Lung (tissue), 12 donors: Measurements from ENCODE around the gene PLD6. TPM values are rescaled to one million over a fixed set of nuclear protein-coding genes. Genes with fewer than 3 reads are reported as not detected.

Source experiments
- ATAC-seq: fragments of 200-7000 bp; cut with Tn5 transposase; one replicate; pipeline ENCODE4 v1.9.1; 2020; ENCODE audit warnings: moderate number of reproducible peaks; ENCODE audit not compliant: insufficient read depth, low FRiP score
- DNase-seq, 3 donors: peaks; one replicate each; pipeline ENCODE4 v3.0.0-alpha.2; 2013 to 2017
- H3K27ac ChIP-seq, 2 donors: one replicate each; pipeline ENCODE4 v1.5.1; 2013; ENCODE audit warnings: mild to moderate bottlenecking in 2 of 2, moderate library complexity in 2 of 2, control low read depth in 1 of 2, inconsistent platforms in 1 of 2, low read depth in 1 of 2, low read length in 1 of 2
- H3K27me3 ChIP-seq, 3 donors: one replicate each; pipeline ENCODE4 v1.5.1; 2013; ENCODE audit warnings: low read length in 2 of 3; ENCODE audit not compliant: control insufficient read depth in 3 of 3, insufficient read depth in 3 of 3
- H3K36me3 ChIP-seq, 4 donors: one replicate each; pipeline ENCODE4 v1.5.1; 2013; ENCODE audit warnings: low read length in 4 of 4, mild to moderate bottlenecking in 1 of 4, moderate library complexity in 1 of 4; ENCODE audit not compliant: control insufficient read depth in 4 of 4, insufficient read depth in 4 of 4
- H3K4me1 ChIP-seq, 5 donors: one replicate each; pipeline ENCODE4 v1.5.1; 2013; ENCODE audit warnings: low read length in 5 of 5, mild to moderate bottlenecking in 2 of 5, moderate library complexity in 1 of 5; ENCODE audit not compliant: control insufficient read depth in 5 of 5, insufficient read depth in 5 of 5
- H3K4me3 ChIP-seq: one replicate; pipeline ENCODE4 v1.5.1; 2013; ENCODE audit warnings: mild to moderate bottlenecking, control low read depth, moderate library complexity
- H3K9ac ChIP-seq, 2 donors: one replicate each; pipeline ENCODE4 v1.5.1; 2013; ENCODE audit warnings: low read length in 2 of 2, control low read depth in 1 of 2; ENCODE audit not compliant: insufficient read depth in 1 of 2
- H3K9me3 ChIP-seq, 4 donors: one replicate each; pipeline ENCODE4 v1.5.1; 2013; ENCODE audit warnings: low read length in 3 of 4, mild to moderate bottlenecking in 1 of 4, moderate library complexity in 1 of 4; ENCODE audit not compliant: control insufficient read depth in 4 of 4, insufficient read depth in 3 of 4
- CTCF ChIP-seq: IDR thresholded peaks from 2 replicates; pipeline ENCODE4 v1.5.1; 2012; ENCODE audit warnings: mild to moderate bottlenecking; ENCODE audit errors: control extremely low read depth, extremely low read depth
- WGBS, 2 donors: extraction: QIAGEN DNeasy Blood & Tissue Kit; methylation state at CpG; one replicate each; pipeline ENCODE4 v1.1.7; 2013; 5-methylcytosine and 5-hydroxymethylcytosine counted together
- polyA plus RNA-seq, 2 donors: library from polyadenylated mRNA; stranded (reverse); fragments of 200-250 nt; gene quantifications; one replicate each; pipeline ENCODE4 v1.2.1, GENCODE V29; 2013
- total RNA-seq, 2 donors: library from RNA; depleted of rRNA in 1 of 2; stranded (reverse); fragments of >200 nt in 1 of 2; gene quantifications; one replicate each; pipeline ENCODE4 v1.2.1, GENCODE V29; 2014 to 2021
- donor health status: control.
- donor health status: control.
- donor health status: Bipolar disorder and iron deficiency.
- donor health status: healthy.
- donor health status: DM: yes; HTN: yes; CAD: no.

Gene PLD6
- total and polyA plus RNA-seq, 4 donors: 3.2 to 7.7 (median 5.2) TPM

- WGBS, 2 donors: 94 to 97% methylated on average over 9 of the region's 9 CpGs
- ATAC-seq (no peak), DNase-seq (no peak)
- H3K4me3 ChIP-seq: no peak overlapping the region
- no peak overlapping the region for H3K9ac ChIP-seq
- no peak overlapping the region for H3K27ac ChIP-seq
- H3K4me1 ChIP-seq: peaks cover 0 to 5% (median 0%) of the 10 kb centered on the region in 5 donors
- H3K9me3 ChIP-seq: peaks cover 0 to 1% (median 0%) of the 10 kb centered on the region in 4 donors
- no peaks in the 10 kb centered on the region for H3K27me3 ChIP-seq
- TF ChIP-seq CTCF: no peak
- peaks cover 28 to 60% (median 57%) of the 10 kb centered on the region in 4 donors for H3K36me3 ChIP-seq
These were observed 26.0 kb downstream of the PLD6 start for GRCh38 chr17:17180141-17180603.

GRCh38 chr17:17179371-17179827, 26.7 kb downstream of the PLD6 start:
- Histone ChIP-seq H3K4me3 (no peak overlapping the region), H3K27me3 (no peaks in the 10 kb centered on the region), H3K27ac (no peak overlapping the region), H3K9ac (no peak overlapping the region), H3K4me1 (peaks cover 0 to 3% (median 0%) of the 10 kb centered on the region in 5 donors), H3K9me3 (peaks cover 0 to 1% (median 0%) of the 10 kb centered on the region in 4 donors), H3K36me3 (peaks cover 33 to 63% (median 59%) of the 10 kb centered on the region in 4 donors)
- no peak for DNase-seq
- no peak for ATAC-seq
- TF ChIP-seq CTCF: no peak
- WGBS, 2 donors: 95% methylated on average over 2 of the region's 2 CpGs

GRCh38 chr17:17177176-17177575, 29.0 kb downstream of the PLD6 start:
- DNase-seq: no peak
- Histone ChIP-seq H3K9ac (no peak overlapping the region), H3K27me3 (no peaks in the 10 kb centered on the region), H3K9me3 (peaks cover 0 to 1% (median 0%) of the 10 kb centered on the region in 4 donors), H3K36me3 (peaks cover 34 to 75% (median 70%) of the 10 kb centered on the region in 4 donors), H3K4me3 (no peak overlapping the region), H3K4me1 (no peaks in the 10 kb centered on the region), H3K27ac (no peak overlapping the region)
- ATAC-seq: no peak
- whole genome bisulfite sequencing, 2 donors: 92 to 96% methylated on average over 12 of the region's 12 CpGs
- TF ChIP-seq CTCF: no peak

- ATAC-seq: no peak
- no peak overlapping the region for H3K9ac ChIP-seq
- H3K9me3 ChIP-seq: peaks cover 0 to 1% (median 0%) of the 10 kb centered on the region in 4 donors
- peaks cover 0 to 3% (median 2%) of the 10 kb centered on the region in 5 donors for H3K4me1 ChIP-seq
- no peak overlapping the region for H3K4me3 ChIP-seq
- TF ChIP-seq CTCF: no peak
- no peak for DNase-seq
- H3K27me3 ChIP-seq: no peaks in the 10 kb centered on the region
- no peak overlapping the region for H3K27ac ChIP-seq
- peaks cover 27 to 75% (median 69%) of the 10 kb centered on the region in 4 donors for H3K36me3 ChIP-seq
- 95 to 96% methylated on average over 12 of the region's 12 CpGs for WGBS, 2 donors
These were observed 29.8 kb downstream of the PLD6 start for GRCh38 chr17:17176341-17176740.
